ENCODE data around the gene NDUFA12. TPM values are rescaled to one million over a fixed set of nuclear protein-coding genes. Genes with fewer than 3 reads are reported as not detected.

NDUFA12 gene
- total and polyA plus RNA-seq, 2 of the 13 experiments (the other 11 are each of a cell fraction or from before 2014, with no cell fraction given): 101 to 173 TPM

GRCh38 chr12:95003213-95003920 is at the start of gene NDUFA12 (continued):
- TF ChIP-seq ZNF512 (CRISPR knock-in tag; IDR thresholded peaks at IDR 0.05) (0 out of 2 replicates have a peak, but pooled peaks have one; percentile 32), DPF2 (CRISPR knock-in tag; IDR thresholded peaks at IDR 0.05; ENCODE audit: borderline replicate concordance, low read depth) (no peak), ZBTB44 (CRISPR knock-in tag; IDR thresholded peaks at IDR 0.05) (no peak; the same call in 1 of the 2 replicates), ZBTB3 (CRISPR knock-in tag; IDR thresholded peaks at IDR 0.05; ENCODE audit: borderline replicate concordance, low read depth) (no peak), PLRG1 (conservative IDR thresholded peaks at IDR 0.05) (no peak), FOXK1 (CRISPR knock-in tag; IDR thresholded peaks at IDR 0.05; ENCODE audit: borderline replicate concordance, low read depth) (peak; percentile 71; the same call in 1 of the 2 replicates), BORCS8-MEF2B (CRISPR knock-in tag; IDR thresholded peaks at IDR 0.05) (peak; percentile 83; the same call in 1 of the 2 replicates), IRF2 (CRISPR knock-in tag; IDR thresholded peaks at IDR 0.05) (peak; percentile 96), ZBED4 (CRISPR knock-in tag; IDR thresholded peaks at IDR 0.05; ENCODE audit: borderline replicate concordance) (peak; percentile 84), ELF1 (CRISPR knock-in tag; IDR thresholded peaks at IDR 0.05) (peak; percentile 78), ZNF234 (CRISPR knock-in tag; conservative IDR thresholded peaks at IDR 0.05) (no peak), ZBTB43 (CRISPR knock-in tag; conservative IDR thresholded peaks at IDR 0.05) (peak; percentile 52; the same call in 1 of the 2 replicates), ZNF34 (CRISPR knock-in tag; IDR thresholded peaks at IDR 0.05; ENCODE audit: borderline replicate concordance) (no peak; the same call in 1 of the 2 replicates), ATF6 (CRISPR knock-in tag; conservative IDR thresholded peaks at IDR 0.05) (0 out of 2 replicates have a peak, but pooled peaks have one; percentile 66)
